GM18873 (cell line): ENCODE measurements around the gene SOAT2.
"Not testable (repeated sequence)": the region's sequence is repeated elsewhere in the genome, so short reads cannot be mapped to it uniquely, and the experiment has no call there.

ENCODE experiments used
- ATAC-seq: cut with Tn5 transposase; IDR thresholded peaks from one replicate; pipeline ENCODE4 v1.9.1; 2021; ENCODE audit warnings: mild to moderate bottlenecking, moderate library complexity, moderate number of reproducible peaks; ENCODE audit not compliant: unreplicated experiment, low FRiP score

Gene SOAT2

GRCh38 chr12:53101931-53102781 is 1.1 kb upstream of the SOAT2 start:
- no peak for ATAC-seq

GRCh38 chr12:53103860-53104305 is 597 bp downstream of the SOAT2 start:
- no peak for ATAC-seq

GRCh38 chr12:53105256-53105655 is 2.0 kb downstream of the SOAT2 start:
- no peak for ATAC-seq

DNA sequence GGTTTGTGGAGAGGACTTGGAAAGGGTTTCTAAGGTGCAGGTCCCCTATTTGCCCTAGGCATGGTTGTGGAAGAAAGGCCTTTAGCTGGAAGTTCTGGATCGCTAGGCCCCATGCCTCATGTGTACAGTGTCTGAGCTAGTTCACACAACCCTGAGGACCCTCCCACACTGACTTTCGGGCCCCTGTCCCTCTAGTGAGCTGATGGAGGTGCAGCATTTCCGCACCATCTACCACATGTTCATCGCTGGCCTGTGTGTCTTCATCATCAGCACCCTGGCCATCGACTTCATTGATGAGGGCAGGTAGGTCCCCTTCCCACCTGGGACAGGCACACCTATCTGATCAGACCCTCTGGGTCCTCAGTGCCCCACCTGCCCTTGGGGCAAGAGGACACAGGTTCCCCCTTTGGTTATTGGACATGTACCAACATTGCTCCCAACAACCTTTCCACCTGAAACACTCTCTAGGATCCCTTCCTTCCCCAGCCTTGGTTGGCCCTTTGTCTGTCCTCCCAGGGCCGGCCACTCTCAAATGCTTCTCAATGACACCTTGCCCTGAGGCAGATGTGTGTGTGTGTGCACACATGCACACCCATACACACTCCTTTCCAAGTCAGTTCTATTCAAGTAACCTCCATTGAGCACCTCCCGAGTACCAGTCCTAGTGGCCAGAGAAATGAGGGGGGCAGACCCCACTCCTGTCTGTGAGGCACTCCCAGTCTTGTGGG is 2.6 kb downstream of the SOAT2 start:
- ATAC-seq: no peak

- no peak for ATAC-seq
These were observed 3.8 kb downstream of the SOAT2 start for GRCh38 chr12:53107122-53107521.

- ATAC-seq: not testable (repeated sequence)
These were observed 9.1 kb downstream of the SOAT2 start for GRCh38 chr12:53112431-53112830.

DNA sequence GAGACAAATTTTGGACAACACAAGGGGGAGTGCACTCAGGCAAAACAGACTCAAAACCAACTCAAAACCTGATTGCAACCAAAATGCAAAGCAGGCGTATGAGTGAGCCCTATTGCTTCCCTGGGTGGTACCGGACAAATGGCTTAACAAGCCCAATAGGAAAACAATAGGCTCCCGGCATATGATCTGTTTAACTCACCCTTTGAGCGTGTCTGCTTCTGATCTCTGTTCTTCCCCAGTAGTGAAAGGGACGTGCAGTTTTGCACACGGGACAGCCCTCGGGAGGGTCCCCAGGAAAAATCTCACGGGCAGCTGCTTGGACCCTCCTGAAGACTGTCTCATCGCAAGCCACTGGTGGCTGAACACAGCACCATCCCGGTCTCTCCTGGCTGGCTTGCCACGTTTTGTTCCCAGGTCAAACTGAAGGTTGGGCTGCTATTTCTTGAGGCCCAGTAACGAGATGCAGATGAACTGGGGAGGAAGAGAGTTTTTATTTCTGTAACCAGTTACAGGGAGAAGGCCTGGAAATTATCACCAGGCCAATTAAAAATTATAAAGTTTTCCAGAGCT is 9.9 kb downstream of the SOAT2 start:
- ATAC-seq: no peak

DNA sequence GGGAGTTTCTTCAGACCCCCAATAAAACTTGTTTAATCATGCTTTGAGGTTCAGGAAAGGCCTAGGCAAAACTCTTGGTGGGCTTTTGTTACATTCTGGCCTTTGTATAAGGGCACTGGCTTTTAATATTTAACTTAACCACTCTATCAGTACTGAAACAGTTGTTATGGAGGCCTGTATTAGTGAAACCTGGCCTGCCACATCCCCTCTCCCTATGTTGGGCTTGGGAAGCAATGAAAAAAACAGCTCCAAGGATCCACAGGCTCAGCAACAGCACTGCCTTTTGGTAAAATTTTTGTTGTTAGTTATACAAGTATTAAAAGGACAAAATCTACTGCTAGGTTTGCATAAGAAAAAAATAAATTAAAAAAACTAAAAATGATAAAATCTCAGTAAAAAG is 10.7 kb downstream of the SOAT2 start:
- ATAC-seq: no peak

- no peak for ATAC-seq
These were observed 12.0 kb downstream of the SOAT2 start for GRCh38 chr12:53115112-53115890.

DNA sequence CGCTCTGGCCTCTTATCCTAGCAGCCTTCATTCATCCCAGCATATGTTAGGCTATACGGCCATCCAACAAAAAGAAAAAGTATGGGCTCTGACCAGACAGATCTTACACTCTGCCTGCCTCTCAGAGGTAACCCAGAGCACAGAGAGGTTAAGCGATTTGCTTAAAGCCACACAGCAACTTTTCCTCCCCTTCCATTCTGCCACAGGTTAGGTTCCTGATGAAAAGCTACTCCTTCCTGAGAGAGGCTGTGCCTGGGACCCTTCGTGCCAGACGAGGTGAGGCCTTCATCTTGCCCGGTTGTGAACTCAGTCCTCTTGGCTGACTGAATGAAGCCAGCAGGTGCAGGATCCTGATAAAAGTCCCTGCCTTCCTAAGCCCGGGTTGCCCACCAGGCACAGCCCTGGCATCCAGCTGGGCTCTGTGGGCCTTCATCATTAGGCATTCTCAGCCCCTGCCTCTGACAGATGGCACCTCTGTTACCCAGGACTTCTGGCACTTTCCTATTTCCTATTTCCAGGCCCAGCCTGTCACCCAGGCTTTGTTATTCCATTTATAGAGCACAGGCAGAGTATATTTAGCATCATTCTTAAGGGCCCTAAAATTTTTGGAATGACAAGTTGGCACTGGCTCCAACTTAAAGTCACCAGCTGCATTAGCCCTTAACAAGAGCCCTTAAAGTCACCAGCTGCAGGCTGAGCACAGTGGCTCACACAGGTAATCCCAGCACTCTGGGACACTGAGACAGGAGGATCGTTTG is 12.8 kb downstream of the SOAT2 start:
- ATAC-seq: no peak

DNA sequence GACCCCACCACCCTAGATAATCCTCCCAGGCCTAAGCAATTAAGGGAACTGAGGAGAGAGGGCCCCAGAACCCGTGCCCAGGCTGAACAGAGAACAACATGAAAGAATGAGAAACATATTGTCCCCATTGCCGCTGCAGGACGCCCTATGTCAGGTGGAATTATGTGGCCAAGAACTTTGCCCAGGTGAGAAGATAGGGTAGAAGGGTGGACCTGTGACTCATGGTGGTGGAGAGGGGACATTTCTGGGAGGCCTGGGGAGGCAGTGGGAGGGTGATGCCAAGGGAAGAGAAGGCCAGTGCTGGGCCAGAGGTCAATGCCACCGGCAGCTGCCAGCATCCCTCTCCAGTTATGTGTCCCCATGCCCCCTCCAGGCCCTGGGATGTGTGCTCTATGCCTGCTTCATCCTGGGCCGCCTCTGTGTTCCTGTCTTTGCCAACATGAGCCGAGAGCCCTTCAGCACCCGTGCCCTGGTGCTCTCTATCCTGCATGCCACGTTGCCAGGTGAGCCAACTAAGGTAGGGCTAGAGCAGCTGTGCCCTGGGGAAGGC is 15.5 kb downstream of the SOAT2 start:
- no peak for ATAC-seq

DNA sequence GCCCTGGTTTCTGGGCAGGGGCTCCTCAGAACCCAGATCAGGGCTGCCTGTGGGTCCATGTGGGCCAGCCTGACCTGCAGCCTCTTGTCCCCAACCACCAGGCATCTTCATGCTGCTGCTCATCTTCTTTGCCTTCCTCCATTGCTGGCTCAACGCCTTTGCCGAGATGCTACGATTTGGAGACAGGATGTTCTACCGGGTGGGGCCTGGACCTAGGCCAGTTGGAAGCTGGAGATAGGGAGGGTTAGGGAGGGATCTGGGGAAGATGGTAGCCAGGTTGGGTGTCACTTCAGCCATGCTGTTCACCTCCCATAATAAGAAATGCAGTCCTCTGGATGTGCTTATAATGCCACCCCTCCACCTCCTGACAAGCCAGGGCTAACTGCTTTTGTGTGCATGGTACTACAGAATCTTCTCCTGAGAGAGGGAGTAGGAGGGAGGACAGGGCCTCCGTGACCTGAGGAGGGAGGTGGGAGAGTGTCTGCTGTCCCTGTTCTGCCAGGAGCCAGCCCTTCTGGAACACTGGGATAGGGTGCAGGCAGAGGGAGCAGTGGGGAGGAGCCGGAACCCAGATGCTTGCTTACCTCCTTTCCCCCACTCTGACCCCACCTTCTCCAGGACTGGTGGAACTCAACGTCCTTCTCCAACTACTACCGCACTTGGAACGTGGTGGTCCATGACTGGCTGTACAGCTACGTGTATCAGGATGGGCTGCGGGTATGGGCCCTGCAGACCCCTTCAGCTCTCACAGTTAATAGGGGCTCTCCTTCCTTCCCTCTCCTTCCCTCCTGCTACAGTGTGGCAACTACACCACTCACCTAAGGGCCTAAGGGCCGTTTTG is 17.6 kb downstream of the SOAT2 start:
- no peak for ATAC-seq

DNA sequence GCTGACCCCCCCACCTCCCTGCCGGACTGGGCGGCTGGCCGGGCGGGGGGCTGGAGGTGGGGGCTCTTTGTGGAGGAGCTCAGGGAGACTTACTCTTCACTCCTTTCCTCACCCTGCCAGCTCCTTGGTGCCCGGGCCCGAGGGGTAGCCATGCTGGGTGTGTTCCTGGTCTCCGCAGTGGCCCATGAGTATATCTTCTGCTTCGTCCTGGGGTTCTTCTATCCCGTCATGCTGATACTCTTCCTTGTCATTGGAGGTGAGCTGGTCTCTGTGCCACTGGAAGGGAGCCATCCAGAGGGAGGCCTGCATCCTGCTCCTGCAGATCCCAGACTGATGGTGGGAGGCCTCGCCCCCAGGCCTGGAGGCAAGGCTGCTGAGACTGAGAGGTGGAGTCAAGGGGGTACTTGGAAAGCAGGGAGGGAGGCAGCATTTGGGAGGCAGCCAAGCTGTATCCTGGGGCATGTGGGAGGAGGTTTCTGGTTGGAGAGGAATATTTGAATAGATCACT is 19.7 kb downstream of the SOAT2 start:
- ATAC-seq: no peak

DNA sequence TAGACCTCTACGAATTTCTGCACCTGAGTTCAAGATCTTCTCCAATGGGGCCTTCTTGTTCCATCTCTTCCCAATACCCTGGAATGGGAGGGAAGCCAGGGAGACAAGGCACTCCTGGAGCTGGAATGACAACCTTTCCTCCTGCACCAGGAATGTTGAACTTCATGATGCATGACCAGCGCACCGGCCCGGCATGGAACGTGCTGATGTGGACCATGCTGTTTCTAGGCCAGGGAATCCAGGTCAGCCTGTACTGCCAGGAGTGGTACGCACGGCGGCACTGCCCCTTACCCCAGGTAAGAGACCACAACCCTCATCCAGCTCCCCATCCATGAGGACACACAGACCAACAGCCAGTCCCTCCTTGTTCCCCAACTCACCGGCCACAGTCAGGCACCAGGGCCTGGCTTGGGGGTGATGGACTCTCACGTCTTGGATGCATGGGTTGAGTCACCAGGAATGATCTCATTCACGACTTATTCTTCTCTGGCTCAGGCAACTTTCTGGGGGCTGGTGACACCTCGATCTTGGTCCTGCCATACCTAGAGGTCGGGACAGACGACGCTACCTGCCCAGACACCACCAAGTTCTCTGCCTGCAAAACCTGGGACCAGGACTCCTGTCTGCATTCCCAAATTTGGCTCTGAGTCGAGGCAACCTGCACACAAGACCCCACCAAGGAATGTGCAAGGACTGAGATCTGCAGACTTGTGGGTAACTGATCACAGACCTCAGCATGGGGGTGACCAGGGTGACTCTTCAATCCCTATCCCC is 20.5 kb downstream of the SOAT2 start:
- no peak for ATAC-seq

DNA sequence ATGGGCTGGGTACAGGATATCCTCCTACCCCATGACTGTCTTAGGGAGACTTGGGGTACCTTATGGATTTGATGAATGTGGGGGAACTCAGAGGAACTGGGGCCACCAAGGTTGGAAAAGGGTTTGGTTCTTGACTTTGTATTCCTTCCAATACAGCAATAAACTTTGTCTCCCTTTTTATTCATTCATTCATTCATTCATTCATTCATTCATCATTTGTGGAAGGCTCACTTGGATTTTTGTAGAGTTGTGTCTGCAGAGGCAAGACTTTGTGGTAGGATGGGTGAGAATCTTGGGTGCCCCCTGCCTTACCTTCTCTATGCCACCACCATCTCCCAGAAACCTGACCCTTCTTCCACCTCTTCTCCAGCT is 21.1 kb downstream of the SOAT2 start:
- no peak for ATAC-seq

DNA sequence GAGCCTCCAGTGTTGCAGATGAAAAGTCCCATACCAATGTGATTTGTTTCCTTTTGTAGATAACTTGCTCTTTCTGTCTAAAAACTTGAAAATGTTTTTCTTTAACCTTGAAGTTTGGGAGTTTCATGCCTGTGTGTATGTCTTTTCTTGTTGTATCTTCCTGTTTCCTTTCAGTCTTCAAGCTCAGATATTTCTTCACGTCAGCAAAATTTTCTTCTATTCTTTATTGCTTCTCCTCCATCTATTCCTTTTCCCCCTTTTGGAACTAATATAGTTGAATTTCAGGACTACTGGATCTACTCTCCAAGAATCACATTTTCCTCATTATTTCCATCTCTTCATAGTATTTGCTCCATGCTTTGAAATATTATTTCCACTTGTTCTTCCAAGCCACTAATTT is 23.9 kb downstream of the SOAT2 start:
- ATAC-seq: no peak

DNA sequence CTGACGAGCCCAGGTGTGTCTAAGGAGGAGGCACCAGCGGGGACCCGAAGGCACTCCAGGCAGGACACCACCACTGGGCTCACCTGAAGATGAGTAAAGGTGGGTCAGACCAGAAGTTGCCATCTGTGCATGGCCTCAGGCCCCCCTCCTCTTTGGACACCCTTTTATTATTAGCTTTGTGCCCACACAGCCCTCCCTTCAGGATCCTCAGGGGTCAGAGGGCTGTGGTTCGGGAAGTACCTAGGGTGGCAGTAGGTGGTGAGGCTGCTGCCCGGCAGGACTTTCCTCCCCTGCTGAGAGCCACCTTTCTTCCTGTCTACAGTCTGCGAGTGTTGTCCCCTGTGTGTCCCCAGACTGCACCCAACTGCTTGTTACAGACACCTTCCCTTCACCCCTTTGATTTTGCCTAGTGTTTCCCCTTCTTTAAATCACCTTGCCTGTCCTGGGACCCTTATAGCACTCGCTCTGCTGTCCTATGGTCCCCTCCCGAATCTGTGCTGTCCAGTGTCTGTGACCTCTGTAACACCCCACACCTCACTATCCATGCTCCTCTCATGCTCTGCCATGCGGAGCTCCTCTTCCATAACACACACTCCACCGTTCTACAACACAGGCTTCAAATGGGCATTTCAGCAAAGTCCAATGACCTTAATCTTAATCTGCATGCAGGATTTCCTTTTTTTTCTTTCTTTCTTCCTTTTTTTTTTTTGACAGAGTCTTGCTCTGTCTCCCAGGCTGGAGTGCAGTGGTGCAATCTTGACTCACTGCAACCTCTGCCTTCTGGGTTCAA is 25.7 kb downstream of the SOAT2 start:
- no peak for ATAC-seq
